HCT116 (cell line): ENCODE measurements around the gene PPP2R1B. TPM values are rescaled to one million over a fixed set of nuclear protein-coding genes. Genes with fewer than 3 reads are reported as not detected.

Source experiments
- ATAC-seq: fragments of 200-7000 bp; cut with Tn5 transposase; 2 replicates; pipeline ENCODE4 v1.9.1; 2020; ENCODE audit warnings: mild to moderate bottlenecking, moderate library complexity
- BruUV-seq: library from RNA; stranded (reverse); fragments of 400-500 nt; replicated peaks from 2 replicates; lab custom pipeline; 2021; lab: Mats Ljungman, UMichigan
- CTCF ChIA-PET: fragments of 300-600 bp; sonication (Branson Sonifier 250); formaldehyde crosslinking; loops from one replicate; lab custom pipeline; 2021; ENCODE audit warnings: antibody characterized with exemption; lab: Charles Lee
- POLR2A ChIA-PET: fragments of 300-600, 350-600 bp; sonication (Branson Sonifier 250); formaldehyde crosslinking; loops from one replicate; lab custom pipeline; 2021; ENCODE audit warnings: antibody characterized with exemption; lab: Charles Lee
- RAD21 ChIA-PET, 2 experiments: fragments of 300-600 bp; sonication (Branson Sonifier 250); formaldehyde crosslinking; loops; one replicate each; lab custom pipeline; 2023; ENCODE audit warnings: low total read pairs in 2 of 2; ENCODE audit not compliant: uncharacterized antibody in 2 of 2, unreplicated experiment in 2 of 2, low non-redundant PET in 1 of 2; lab: Charles Lee
- DNase-seq: peaks from one replicate; pipeline ENCODE4 v3.0.0-alpha.2; 2010; ENCODE audit warnings: low read depth, low spot score
- H2AFZ ChIP-seq: fragments of 200-600 bp; shearing (Covaris generic), sonication (generic); 2 replicates; pipeline ENCODE4 v1.6.1; 2017; ENCODE audit warnings: low read depth, mixed run types, mixed read lengths, antibody characterized with exemption, low read length; ENCODE audit not compliant: poor library complexity, severe bottlenecking
- H3K27ac ChIP-seq: 2 replicates; pipeline ENCODE4 v1.5.1; 2012; ENCODE audit warnings: low read depth, low read length
- H3K27me3 ChIP-seq: fragments of 200-600 bp; sonication (generic); 2 replicates; pipeline ENCODE4 v1.6.1; 2016; ENCODE audit warnings: mixed run types, low read length, mixed read lengths; ENCODE audit not compliant: insufficient read depth
- H3K36me3 ChIP-seq, 2 experiments: fragments of 200-500 bp in 1 of 2; fragments of 200-600 bp in 1 of 2; sonication (Bioruptor generic) in 1 of 2; sonication (generic) in 1 of 2; 2 replicates each; pipeline versions ENCODE4 v1.5.1 to v1.6.1; 2014 to 2016; ENCODE audit warnings: low read length in 2 of 2, inconsistent platforms in 1 of 2, mixed read lengths in 1 of 2, mixed run types in 1 of 2; ENCODE audit not compliant: insufficient read depth in 2 of 2, control insufficient read depth in 1 of 2
- H3K4me1 ChIP-seq, 2 experiments: fragments of 200-600 bp in 1 of 2; sonication (generic) in 1 of 2; 2 replicates each; pipeline versions ENCODE4 v1.5.1 to v1.6.1; 2012 to 2017; ENCODE audit warnings: low read length in 2 of 2, inconsistent platforms in 1 of 2, mild to moderate bottlenecking in 1 of 2, mixed read lengths in 1 of 2, mixed run types in 1 of 2, moderate library complexity in 1 of 2; ENCODE audit not compliant: insufficient read depth in 2 of 2, control insufficient read depth in 1 of 2
- H3K4me2 ChIP-seq: fragments of 200-600 bp; sonication (generic); 2 replicates; pipeline ENCODE4 v1.6.1; 2017; ENCODE audit warnings: mixed run types, low read length, mixed read lengths
- H3K4me3 ChIP-seq, 2 experiments: fragments of 200-600 bp in 1 of 2; sonication (generic) in 1 of 2; replicated peaks in 1 of 2; 2 replicates each; pipeline ENCODE4 v1.5.1; 2011 to 2016; ENCODE audit warnings: low read length in 2 of 2, control low read depth in 1 of 2, low read depth in 1 of 2, mild to moderate bottlenecking in 1 of 2, mixed read lengths in 1 of 2, mixed run types in 1 of 2
- H3K79me2 ChIP-seq: fragments of 200-600 bp; sonication (generic); 2 replicates; pipeline ENCODE4 v1.6.1; 2017; ENCODE audit warnings: mild to moderate bottlenecking, mixed run types, low read length, moderate library complexity, mixed read lengths; ENCODE audit not compliant: insufficient read depth
- H3K9ac ChIP-seq: fragments of 200-600 bp; sonication (generic); 2 replicates; pipeline ENCODE4 v1.6.1; 2016; ENCODE audit warnings: low read length, mixed read lengths
- H3K9me2 ChIP-seq: fragments of 200-600 bp; sonication (generic), shearing (Covaris generic); 2 replicates; pipeline ENCODE4 v1.6.1; 2017; ENCODE audit warnings: mixed run types, mild to moderate bottlenecking, moderate library complexity; ENCODE audit not compliant: insufficient read depth
- H3K9me3 ChIP-seq, 2 experiments: fragments of 200-500 bp in 1 of 2; fragments of 200-600 bp in 1 of 2; sonication (Bioruptor generic) in 1 of 2; sonication (generic) in 1 of 2; 2 replicates each; pipeline ENCODE4 v1.6.1; 2014 to 2017; ENCODE audit warnings: low read length in 2 of 2, mixed read lengths in 2 of 2, inconsistent platforms in 1 of 2, low read depth in 1 of 2, mild to moderate bottlenecking in 1 of 2, mixed run types in 1 of 2, moderate library complexity in 1 of 2; ENCODE audit not compliant: control insufficient read depth in 1 of 2, insufficient read depth in 1 of 2
- H4K20me1 ChIP-seq: fragments of 200-600 bp; sonication (generic), shearing (Covaris generic); 2 replicates; pipeline ENCODE4 v1.6.1; 2017; ENCODE audit warnings: mixed run types, mild to moderate bottlenecking, moderate library complexity; ENCODE audit not compliant: insufficient read depth
- CBX3 ChIP-seq: IDR thresholded peaks from 2 replicates; pipeline ENCODE4 v1.6.1; 2012; ENCODE audit warnings: low read depth
- CEBPB ChIP-seq: IDR thresholded peaks from 2 replicates; pipeline ENCODE4 v1.6.1; 2012; ENCODE audit warnings: low read depth
- EGR1 ChIP-seq: IDR thresholded peaks from 2 replicates; pipeline ENCODE4 v1.6.1; 2012; ENCODE audit warnings: low read depth
- ELF1 ChIP-seq: IDR thresholded peaks from 2 replicates; pipeline ENCODE4 v1.6.1; 2012; ENCODE audit warnings: low read depth, borderline replicate concordance
- EZH2 ChIP-seq: fragments of 200-600 bp; sonication (generic); IDR thresholded peaks from 2 replicates; pipeline ENCODE4 v1.6.1; 2017; ENCODE audit warnings: antibody characterized with exemption, mixed run types
- EZH2phosphoT487 ChIP-seq: fragments of 200-600 bp; IDR thresholded peaks from 2 replicates; pipeline ENCODE4 v1.6.1; 2018; ENCODE audit warnings: antibody characterized with exemption, borderline replicate concordance
- FOSL1 ChIP-seq: IDR thresholded peaks from 2 replicates; pipeline ENCODE4 v1.6.1; 2012; ENCODE audit warnings: low read depth
- JUND ChIP-seq: IDR thresholded peaks from 2 replicates; pipeline ENCODE4 v1.6.1; 2012
- POLR2A ChIP-seq: IDR thresholded peaks from 2 replicates; pipeline ENCODE4 v1.7.0; 2011; ENCODE audit warnings: borderline replicate concordance; ENCODE audit not compliant: insufficient read depth, insufficient read length; ENCODE audit errors: extremely low read depth
- POLR2AphosphoS5 ChIP-seq: IDR thresholded peaks from 2 replicates; pipeline ENCODE4 v1.6.1; 2011; ENCODE audit warnings: mild to moderate bottlenecking, low read depth, low read length, moderate library complexity
- RAD21 ChIP-seq: IDR thresholded peaks from 2 replicates; pipeline ENCODE4 v1.6.1; 2012; ENCODE audit warnings: low read depth, mild to moderate bottlenecking
- SIN3A ChIP-seq: IDR thresholded peaks from 2 replicates; pipeline ENCODE4 v1.6.1; 2012; ENCODE audit warnings: low read depth
- SP1 ChIP-seq: IDR thresholded peaks from 2 replicates; pipeline ENCODE4 v1.6.1; 2012; ENCODE audit warnings: low read depth
- SRF ChIP-seq: IDR thresholded peaks from 2 replicates; pipeline ENCODE4 v1.6.1; 2012; ENCODE audit warnings: low read depth
- TCF7L2 ChIP-seq: IDR thresholded peaks from 2 replicates; pipeline ENCODE4 v1.7.0; 2011; ENCODE audit warnings: borderline replicate concordance, inconsistent platforms; ENCODE audit not compliant: insufficient read depth, insufficient read length; ENCODE audit errors: extremely low read depth
- YY1 ChIP-seq: IDR thresholded peaks from 2 replicates; pipeline ENCODE4 v1.6.1; 2011; ENCODE audit warnings: low read length, low read depth, moderate library complexity, mild to moderate bottlenecking; ENCODE audit not compliant: insufficient replicate concordance; ENCODE audit errors: extremely low read depth
- ZFX ChIP-seq: fragments of 450-650 bp; IDR thresholded peaks from 2 replicates; pipeline ENCODE4 v1.6.1; 2017
- ZNF274 ChIP-seq: fragments of 200-500 bp; sonication (Bioruptor generic); IDR thresholded peaks from 2 replicates; pipeline ENCODE4 v1.6.1; 2014; ENCODE audit warnings: mild to moderate bottlenecking, low read depth, low read length, inconsistent platforms
- intact Hi-C: fragments of 100-400 bp; cut with micrococcal nuclease; formaldehyde crosslinking; loops from 2 replicates; pipeline ENCODE4 v1.10.0; 2022
- total RNA-seq: library from RNA; stranded (reverse); gene quantifications from one replicate; pipeline ENCODE4 v1.2.1, GENCODE V29; 2021; ENCODE audit not compliant: unreplicated experiment
- TF ChIP-seq, protein P1 (sequence below): IDR thresholded peaks from 2 replicates; pipeline ENCODE4 v1.6.1; 2012
- TF ChIP-seq, protein P2 (sequence below): IDR thresholded peaks from 2 replicates; pipeline ENCODE4 v1.6.1; 2011; ENCODE audit warnings: mild to moderate bottlenecking, low read length, moderate library complexity; ENCODE audit not compliant: insufficient replicate concordance; ENCODE audit errors: extremely low read depth

PPP2R1B gene
- total RNA-seq, 1 experiment from 2014 or later, result 24.9 TPM

DNA sequence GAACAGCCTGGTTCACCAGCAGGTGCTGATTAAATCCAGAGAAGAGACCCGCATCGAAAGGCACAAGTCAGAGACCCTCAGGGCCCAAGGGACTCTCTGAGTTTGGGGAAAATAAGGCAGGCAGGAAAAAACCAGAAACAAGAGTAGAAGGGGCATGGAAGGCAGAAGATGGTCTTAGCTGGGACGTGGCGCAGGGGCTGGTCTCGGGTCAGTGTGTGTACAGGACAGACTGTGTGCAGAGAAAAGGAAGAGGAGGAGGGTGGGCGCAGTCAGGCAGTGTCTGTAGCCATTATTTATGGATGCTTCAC lies 31.3 kb downstream of the PPP2R1B start:
- Histone ChIP-seq H3K4me1 (peaks cover 0 to 19% of the 10 kb centered on the region in 2 experiments; a peak in 1 of 4 replicates), H4K20me1 (no peaks in the 10 kb centered on the region), H3K27me3 (no peaks in the 10 kb centered on the region), H3K9ac (no peak overlapping the region), H3K79me2 (no peaks in the 10 kb centered on the region), H3K36me3 (no peaks in the 10 kb centered on the region; a peak in 1 of 4 replicates), H3K9me3 (no peaks in the 10 kb centered on the region), H3K4me2 (no peak overlapping the region), H3K4me3 (no peak overlapping the region), H3K27ac (no peak overlapping the region), H2AFZ (no peak overlapping the region), H3K9me2 (no peaks in the 10 kb centered on the region)
- POLR2A ChIA-PET, result no interaction called here
- intact Hi-C loops, result no loop called here
- RAD21 ChIA-PET, result no interaction called here
- TF ChIP-seq EZH2 (no peak), YY1 (no peak), EZH2phosphoT487 (no peak)
- TF ChIP-seq, protein P1, sequence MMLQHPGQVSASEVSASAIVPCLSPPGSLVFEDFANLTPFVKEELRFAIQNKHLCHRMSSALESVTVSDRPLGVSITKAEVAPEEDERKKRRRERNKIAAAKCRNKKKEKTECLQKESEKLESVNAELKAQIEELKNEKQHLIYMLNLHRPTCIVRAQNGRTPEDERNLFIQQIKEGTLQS, result no peak
- ATAC-seq (no peak), DNase-seq (no peak)
- no TSS peak for BruUV-seq
- CTCF ChIA-PET, result no interaction called here

DNA sequence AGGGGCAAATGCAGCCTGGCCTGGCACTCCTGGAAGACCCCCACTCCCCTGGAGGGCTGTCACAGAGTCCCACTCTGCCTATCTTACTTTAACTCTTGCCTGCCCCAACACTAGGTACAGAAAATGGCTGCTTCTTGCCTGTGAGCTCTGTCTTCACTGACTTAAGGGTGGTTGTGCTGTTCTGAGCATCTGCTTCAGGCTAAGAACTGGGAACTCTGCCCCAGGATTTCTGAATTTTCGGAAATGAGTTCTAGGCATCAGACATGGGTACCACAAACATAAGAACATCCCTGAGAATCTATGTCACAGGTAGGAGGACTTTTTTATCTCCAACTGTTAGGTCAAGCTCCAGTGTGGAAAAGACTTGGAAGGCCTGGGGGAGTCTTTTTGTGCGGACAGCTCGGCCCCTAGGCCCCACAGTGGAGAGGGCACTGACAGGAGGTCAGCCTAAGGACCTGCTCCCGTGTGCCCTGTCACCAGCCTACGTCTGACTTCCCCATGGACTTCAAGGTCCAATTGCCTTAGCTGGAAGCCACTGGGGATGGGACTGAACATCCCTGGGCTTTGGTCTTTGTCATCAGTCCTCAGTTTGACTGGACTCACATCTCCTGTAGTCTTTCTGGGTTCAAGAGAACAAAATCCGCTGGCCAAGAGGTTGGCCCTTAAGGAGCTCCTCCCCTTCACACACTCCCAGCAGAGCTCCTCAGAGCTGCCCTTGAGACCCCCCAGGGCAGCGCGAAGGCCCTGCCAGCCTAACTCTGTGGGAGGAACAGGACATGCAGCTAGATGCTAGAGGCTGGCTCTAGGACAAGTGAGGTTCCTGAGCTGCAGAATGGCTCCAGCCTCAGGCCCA lies 31.9 kb downstream of the PPP2R1B start:
- Histone ChIP-seq H3K9ac (no peak overlapping the region), H3K4me1 (peaks cover 0 to 19% of the 10 kb centered on the region in 2 experiments; a peak in 1 of 4 replicates), H4K20me1 (no peaks in the 10 kb centered on the region), H3K9me3 (no peaks in the 10 kb centered on the region), H3K4me3 (no peak overlapping the region), H3K9me2 (no peaks in the 10 kb centered on the region), H3K36me3 (no peaks in the 10 kb centered on the region; a peak in 1 of 4 replicates), H2AFZ (no peak overlapping the region), H3K4me2 (no peak overlapping the region), H3K27ac (no peak overlapping the region), H3K27me3 (no peaks in the 10 kb centered on the region), H3K79me2 (no peaks in the 10 kb centered on the region)
- RAD21 ChIA-PET, result no interaction called here
- BruUV-seq, result no TSS peak
- ATAC-seq, result no peak
- POLR2A ChIA-PET, result no interaction called here
- DNase-seq, result no peak
- TF ChIP-seq CBX3 (no peak), YY1 (no peak), SRF (no peak), FOSL1 (no peak), ZFX (no peak), EZH2 (no peak), POLR2AphosphoS5 (no peak), ELF1 (no peak), JUND (no peak), ZNF274 (no peak), SIN3A (no peak), RAD21 (no peak), EGR1 (no peak), CEBPB (no peak), POLR2A (no peak), TCF7L2 (no peak), EZH2phosphoT487 (no peak), SP1 (no peak)
- TF ChIP-seq, protein P2, sequence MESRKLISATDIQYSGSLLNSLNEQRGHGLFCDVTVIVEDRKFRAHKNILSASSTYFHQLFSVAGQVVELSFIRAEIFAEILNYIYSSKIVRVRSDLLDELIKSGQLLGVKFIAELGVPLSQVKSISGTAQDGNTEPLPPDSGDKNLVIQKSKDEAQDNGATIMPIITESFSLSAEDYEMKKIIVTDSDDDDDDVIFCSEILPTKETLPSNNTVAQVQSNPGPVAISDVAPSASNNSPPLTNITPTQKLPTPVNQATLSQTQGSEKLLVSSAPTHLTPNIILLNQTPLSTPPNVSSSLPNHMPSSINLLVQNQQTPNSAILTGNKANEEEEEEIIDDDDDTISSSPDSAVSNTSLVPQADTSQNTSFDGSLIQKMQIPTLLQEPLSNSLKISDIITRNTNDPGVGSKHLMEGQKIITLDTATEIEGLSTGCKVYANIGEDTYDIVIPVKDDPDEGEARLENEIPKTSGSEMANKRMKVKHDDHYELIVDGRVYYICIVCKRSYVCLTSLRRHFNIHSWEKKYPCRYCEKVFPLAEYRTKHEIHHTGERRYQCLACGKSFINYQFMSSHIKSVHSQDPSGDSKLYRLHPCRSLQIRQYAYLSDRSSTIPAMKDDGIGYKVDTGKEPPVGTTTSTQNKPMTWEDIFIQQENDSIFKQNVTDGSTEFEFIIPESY, result no peak
- intact Hi-C loops, result no loop called here
- CTCF ChIA-PET, result no interaction called here
